HEK293 (cell line): ENCODE data around the gene KLF4.

Source experiments
- CTCF ChIA-PET: fragments of 350-600 bp; formaldehyde crosslinking; extraction: SDS; loops from one replicate; lab custom pipeline; 2021; ENCODE audit warnings: antibody characterized with exemption; lab: Yijun Ruan, JAX
- POLR2A ChIA-PET: fragments of 300-600 bp; formaldehyde crosslinking; extraction: SDS; loops from one replicate; lab custom pipeline; 2020; ENCODE audit warnings: antibody characterized with exemption, inconsistent platforms; lab: Yijun Ruan, JAX
- H3K27ac ChIP-seq: fragments of 200-500 bp; sonication (Bioruptor generic); 2 replicates; pipeline ENCODE4 v1.5.1; 2014; ENCODE audit warnings: low read depth, low read length, control low read depth, inconsistent platforms; ENCODE audit errors: extremely low read depth
- H3K36me3 ChIP-seq, 2 experiments: fragments of 200-500 bp in 1 of 2; sonication (Bioruptor generic) in 1 of 2; 1 replicate in 1 of 2; 2 replicates in 1 of 2; pipeline ENCODE4 v1.5.1; 2014 to 2017; ENCODE audit warnings: inconsistent platforms in 2 of 2, low read length in 2 of 2; ENCODE audit not compliant: control insufficient read depth in 2 of 2, insufficient read depth in 1 of 2
- H3K4me1 ChIP-seq: fragments of 200-500 bp; sonication (Bioruptor generic); 2 replicates; pipeline ENCODE4 v1.5.1; 2014; ENCODE audit warnings: mild to moderate bottlenecking, low read length, inconsistent platforms; ENCODE audit not compliant: control insufficient read depth, insufficient read depth
- H3K4me3 ChIP-seq: 2 replicates; pipeline ENCODE4 v1.5.1; 2011; ENCODE audit warnings: low read depth, mild to moderate bottlenecking, control low read depth, low read length, moderate library complexity
- H3K9me3 ChIP-seq: fragments of 200-500 bp; sonication (Bioruptor generic); 2 replicates; pipeline ENCODE4 v1.5.1; 2014; ENCODE audit warnings: low read depth, low read length, inconsistent platforms; ENCODE audit not compliant: control insufficient read depth, insufficient read depth
- AEBP2 ChIP-seq: fragments of 450-650 bp; formaldehyde crosslinking; IDR thresholded peaks from 2 replicates; pipeline ENCODE4 v1.5.1; 2016; ENCODE audit warnings: missing biosample characterization, missing genetic modification characterization, borderline replicate concordance
- GLI2 ChIP-seq: fragments of 450-650 bp; formaldehyde crosslinking; IDR thresholded peaks from 2 replicates; pipeline ENCODE4; 2017; ENCODE audit warnings: missing biosample characterization, missing genetic modification characterization, low read depth, borderline replicate concordance
- REPIN1 ChIP-seq: fragments of 450-650 bp; formaldehyde crosslinking; IDR thresholded peaks from 2 replicates; pipeline ENCODE4 v1.5.1; 2017; ENCODE audit warnings: missing biosample characterization, missing genetic modification characterization, low read depth
- TCF7L2 ChIP-seq: IDR thresholded peaks from 2 replicates; pipeline ENCODE4 v1.6.1; 2011; ENCODE audit warnings: low read depth, mild to moderate bottlenecking, inconsistent platforms, low read length, moderate library complexity, borderline replicate concordance
- ZNF24 ChIP-seq: fragments of 450-650 bp; formaldehyde crosslinking; IDR thresholded peaks from 2 replicates; pipeline ENCODE4 v1.5.1; 2016; ENCODE audit warnings: missing biosample characterization, missing genetic modification characterization
- ZNF248 ChIP-seq: fragments of 450-650 bp; formaldehyde crosslinking; IDR thresholded peaks from 2 replicates; pipeline ENCODE4 v1.5.1; 2017; ENCODE audit warnings: missing biosample characterization, missing genetic modification characterization
- ZNF26 ChIP-seq: fragments of 450-650 bp; formaldehyde crosslinking; IDR thresholded peaks from 2 replicates; pipeline ENCODE4 v1.5.1; 2016; ENCODE audit warnings: missing biosample characterization, missing genetic modification characterization
- ZNF280D ChIP-seq: fragments of 450-650 bp; formaldehyde crosslinking; IDR thresholded peaks from 2 replicates; pipeline ENCODE4 v1.5.1; 2016; ENCODE audit warnings: missing biosample characterization, missing genetic modification characterization
- ZNF324 ChIP-seq: fragments of 450-650 bp; formaldehyde crosslinking; IDR thresholded peaks from 2 replicates; pipeline ENCODE4 v1.5.1; 2016; ENCODE audit warnings: missing biosample characterization, missing genetic modification characterization
- ZNF473 ChIP-seq: fragments of 450-650 bp; formaldehyde crosslinking; IDR thresholded peaks from 2 replicates; pipeline ENCODE4 v1.5.1; 2017; ENCODE audit warnings: missing biosample characterization, missing genetic modification characterization
- ZNF544 ChIP-seq: fragments of 450-650 bp; formaldehyde crosslinking; IDR thresholded peaks from 2 replicates; pipeline ENCODE4 v1.5.0; 2017; ENCODE audit warnings: missing biosample characterization, missing genetic modification characterization
- ZNF610 ChIP-seq: fragments of 450-650 bp; formaldehyde crosslinking; IDR thresholded peaks from 2 replicates; pipeline ENCODE4 v1.5.1; 2016; ENCODE audit warnings: missing biosample characterization, missing genetic modification characterization, borderline replicate concordance
- ZNF677 ChIP-seq: fragments of 450-650 bp; IDR thresholded peaks from 2 replicates; pipeline ENCODE4 v1.5.0; 2018; ENCODE audit warnings: missing biosample characterization, mild to moderate bottlenecking, missing genetic modification characterization, moderate library complexity
- ZNF704 ChIP-seq: fragments of 450-650 bp; formaldehyde crosslinking; IDR thresholded peaks from 2 replicates; pipeline ENCODE4 v1.5.1; 2016; ENCODE audit warnings: missing biosample characterization, missing genetic modification characterization
- TF ChIP-seq, protein P1 (sequence below): fragments of 450-650 bp; formaldehyde crosslinking; IDR thresholded peaks from 2 replicates; pipeline ENCODE4 v1.5.1; 2016; ENCODE audit warnings: missing biosample characterization, missing genetic modification characterization

KLF4 gene

GRCh38 chr9:107518037-107518807, 28.7 kb upstream of the KLF4 start:
- H3K9me3 ChIP-seq: no peaks in the 10 kb centered on the region
- no peak overlapping the region for H3K4me3 ChIP-seq
- CTCF ChIA-PET: no interaction called here
- TF ChIP-seq ZNF610 (tag by site-specific recombination): no peak
- no peak for TF ChIP-seq AEBP2 (tag by site-specific recombination)
- TF ChIP-seq ZNF324 (tag by site-specific recombination): no peak
- no peak for TF ChIP-seq ZNF677 (tag by site-specific recombination)
- TF ChIP-seq REPIN1 (tag by site-specific recombination): no peak
- no peak for TF ChIP-seq GLI2 (tag by site-specific recombination)
- no peak for TF ChIP-seq ZNF473
- no peak for TF ChIP-seq TCF7L2
- TF ChIP-seq ZNF280D (tag by site-specific recombination): no peak
- TF ChIP-seq ZNF26: no peak
- TF ChIP-seq, protein P1, sequence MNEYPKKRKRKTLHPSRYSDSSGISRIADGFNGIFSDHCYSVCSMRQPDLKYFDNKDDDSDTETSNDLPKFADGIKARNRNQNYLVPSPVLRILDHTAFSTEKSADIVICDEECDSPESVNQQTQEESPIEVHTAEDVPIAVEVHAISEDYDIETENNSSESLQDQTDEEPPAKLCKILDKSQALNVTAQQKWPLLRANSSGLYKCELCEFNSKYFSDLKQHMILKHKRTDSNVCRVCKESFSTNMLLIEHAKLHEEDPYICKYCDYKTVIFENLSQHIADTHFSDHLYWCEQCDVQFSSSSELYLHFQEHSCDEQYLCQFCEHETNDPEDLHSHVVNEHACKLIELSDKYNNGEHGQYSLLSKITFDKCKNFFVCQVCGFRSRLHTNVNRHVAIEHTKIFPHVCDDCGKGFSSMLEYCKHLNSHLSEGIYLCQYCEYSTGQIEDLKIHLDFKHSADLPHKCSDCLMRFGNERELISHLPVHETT (tag by site-specific recombination): no peak
- no peak for TF ChIP-seq ZNF704
- no peak for TF ChIP-seq ZNF544
- TF ChIP-seq ZNF248 (tag by site-specific recombination): no peak
- no peak for TF ChIP-seq ZNF24 (tag by site-specific recombination)
- H3K36me3 ChIP-seq: no peaks in the 10 kb centered on the region
- POLR2A ChIA-PET: interaction anchor here (0.6 kb wide), 1 partner anchor 109 kb away, joined by 3 read pairs; no protein-coding TSS in a partner anchor
- H3K4me1 ChIP-seq: no peaks in the 10 kb centered on the region
- no peak overlapping the region for H3K27ac ChIP-seq
